NCI-H2227 (cell line): ENCODE measurements around the gene MYO10.

Source experiments
- DNase-seq: peaks from one replicate; lab custom pipeline; 2025; ENCODE audit not compliant: unreplicated experiment; lab: John Stamatoyannopoulos, UW

Gene MYO10

DNA sequence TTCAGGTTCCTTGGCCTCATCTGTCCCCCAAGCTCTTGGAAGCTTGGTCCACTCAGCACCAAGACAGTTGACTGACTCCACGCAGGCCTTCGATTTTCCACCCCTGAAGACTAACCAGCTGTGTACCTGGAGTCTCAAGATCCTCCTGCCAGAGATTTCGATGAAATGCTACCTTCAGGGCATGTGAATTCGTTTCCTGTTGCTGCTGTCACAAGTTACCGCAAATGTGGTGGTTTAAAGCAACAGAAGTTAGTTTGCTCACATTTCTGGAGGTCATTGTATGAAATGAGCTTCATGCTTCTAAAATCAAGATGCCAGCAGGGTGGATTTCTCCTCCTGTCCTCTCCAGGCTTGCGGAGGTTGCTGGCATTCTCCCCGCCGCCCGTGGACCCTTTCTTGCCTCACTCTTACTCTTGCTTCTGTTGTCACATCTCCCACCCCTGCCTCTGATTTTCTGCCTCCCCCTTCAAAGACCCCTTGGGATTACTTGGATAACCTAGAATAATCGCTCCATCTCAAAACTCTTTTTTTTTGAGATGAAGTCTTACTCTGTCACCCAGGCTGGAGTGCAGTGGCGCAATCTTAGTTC is 291.7 kb downstream of the MYO10 start:
- DNase-seq, result no peak

DNA sequence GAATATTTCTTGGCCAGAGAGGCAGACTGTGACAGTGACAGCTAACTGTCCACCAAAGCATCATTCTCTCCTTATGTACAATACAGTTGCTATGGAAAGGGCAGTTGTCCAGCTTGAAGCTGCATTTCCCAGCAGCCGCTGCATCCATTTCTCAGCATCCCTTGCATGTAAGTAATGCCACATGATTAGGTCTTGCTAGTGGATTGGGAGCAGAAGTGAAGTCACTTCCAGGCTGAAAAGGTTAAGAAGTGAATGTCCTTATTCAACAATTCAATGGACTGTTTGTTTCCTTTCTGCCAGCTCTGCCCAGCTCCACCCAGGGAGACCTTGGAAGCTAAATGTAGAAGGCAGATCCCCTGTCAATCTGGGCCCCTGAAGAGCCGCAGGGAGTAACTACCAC is 293.2 kb downstream of the MYO10 start:
- DNase-seq, result no peak

- DNase-seq, result no peak
Observed at GRCh38 chr5:16639206-16639605, 296.9 kb downstream of the MYO10 start.

- DNase-seq, result no peak
Observed at GRCh38 chr5:16628376-16628775, 307.7 kb downstream of the MYO10 start.

- DNase-seq, result no peak
Observed at GRCh38 chr5:16626696-16627264, 309.3 kb downstream of the MYO10 start.

DNA sequence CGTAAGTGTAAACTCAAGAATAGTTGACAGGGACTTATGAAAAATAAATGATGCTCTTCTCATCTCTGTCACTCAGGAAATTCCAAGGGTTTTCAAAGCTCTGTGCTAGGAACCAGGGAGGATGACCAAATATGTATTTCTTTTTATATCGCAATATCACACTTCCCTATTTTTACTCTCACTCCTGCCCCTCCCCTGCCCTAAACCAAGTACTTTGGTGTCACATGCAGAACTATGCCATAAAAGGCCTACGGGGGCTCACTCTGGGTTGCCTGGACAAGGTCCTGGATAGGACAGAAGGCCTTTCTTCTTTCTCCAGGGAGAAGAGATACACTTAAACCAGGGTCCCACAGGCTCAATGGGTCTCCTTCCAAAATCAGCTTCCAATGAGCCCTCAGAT is 311.0 kb downstream of the MYO10 start:
- no peak for DNase-seq

- DNase-seq, result no peak
Observed at GRCh38 chr5:16619136-16619535, 317.0 kb downstream of the MYO10 start.

GRCh38 chr5:16618138-16618897 is 317.8 kb downstream of the MYO10 start:
- DNase-seq, result peak; percentile 20

- peak; percentile 17 for DNase-seq
Observed at GRCh38 chr5:16617274-16617968, 318.7 kb downstream of the MYO10 start.

GRCh38 chr5:16616536-16617273 is 319.4 kb downstream of the MYO10 start, which contains the start of gene RETREG1:
Gene RETREG1, minus strand, starts transcription at chr5:16616997. Its CDS starts 26 bp downstream, at chr5:16616971.
- DNase-seq, result peak; percentile 68

- DNase-seq, result no peak
Observed at GRCh38 chr5:16615741-16616535, 320.1 kb downstream of the MYO10 start.

GRCh38 chr5:16612007-16612406 is 324.1 kb downstream of the MYO10 start:
- DNase-seq, result no peak
